DMS153 treated with DMSO at 0.1 percent for 48 hours (cell line): ENCODE data around the gene TAP1.
"Not testable (repeated sequence)": the region's sequence is repeated elsewhere in the genome, so short reads cannot be mapped to it uniquely, and the experiment has no call there.

Source experiments
- DNase-seq: peaks from one replicate; lab custom pipeline; 2025; ENCODE audit not compliant: unreplicated experiment; lab: John Stamatoyannopoulos, UW

The TAP1 gene

DNA sequence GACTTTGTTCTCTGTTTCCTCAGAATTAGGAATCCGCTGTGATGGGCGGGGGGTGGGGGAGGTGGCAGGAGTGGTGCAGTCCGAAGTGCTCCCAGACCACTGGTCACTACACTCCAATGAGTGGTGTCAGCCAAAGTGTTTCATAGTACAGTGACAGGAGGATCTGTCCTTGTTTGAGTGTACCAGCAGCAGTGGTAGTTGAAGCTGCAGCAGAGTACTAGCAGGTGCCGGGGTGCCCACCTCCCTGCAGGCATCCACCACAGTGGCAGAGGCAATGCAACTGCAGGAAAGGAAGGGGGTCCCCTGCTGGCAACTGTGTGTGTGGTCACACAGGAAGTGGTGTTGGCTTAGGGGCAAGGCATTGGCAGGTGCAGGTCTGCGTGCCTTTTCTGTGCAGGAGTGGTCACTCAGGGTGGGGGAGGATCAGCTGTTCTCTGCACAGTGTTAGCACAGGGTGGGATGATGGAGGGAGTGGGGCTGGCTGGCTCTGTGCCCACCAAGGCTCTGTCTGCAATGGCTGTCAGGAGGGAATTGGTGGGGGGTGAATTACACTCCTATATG is 46.4 kb downstream of the TAP1 start:
- DNase-seq, result no peak

GRCh38 chr6:32805404-32805803 is 48.1 kb downstream of the TAP1 start:
- not testable (repeated sequence) for DNase-seq

DNA sequence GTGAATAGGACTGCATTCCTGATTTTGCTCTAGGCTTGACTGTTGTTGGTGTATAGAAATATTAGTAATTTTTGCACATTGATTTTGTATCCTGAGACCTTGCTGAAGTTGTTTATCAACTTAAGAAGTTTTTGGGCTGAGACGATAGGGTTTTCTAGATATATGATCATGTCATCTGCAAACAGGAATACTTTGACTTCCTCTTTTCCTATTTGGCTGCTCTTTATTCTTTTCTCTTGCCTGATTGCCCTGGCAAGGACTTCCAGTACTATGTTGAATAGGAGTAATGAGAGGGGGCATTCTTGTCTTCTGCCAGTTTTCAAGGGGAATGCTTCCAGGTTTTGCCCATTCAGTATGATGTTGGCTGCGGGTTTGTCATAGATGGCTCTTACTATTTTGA is 50.1 kb downstream of the TAP1 start:
- DNase-seq, result no peak

DNA sequence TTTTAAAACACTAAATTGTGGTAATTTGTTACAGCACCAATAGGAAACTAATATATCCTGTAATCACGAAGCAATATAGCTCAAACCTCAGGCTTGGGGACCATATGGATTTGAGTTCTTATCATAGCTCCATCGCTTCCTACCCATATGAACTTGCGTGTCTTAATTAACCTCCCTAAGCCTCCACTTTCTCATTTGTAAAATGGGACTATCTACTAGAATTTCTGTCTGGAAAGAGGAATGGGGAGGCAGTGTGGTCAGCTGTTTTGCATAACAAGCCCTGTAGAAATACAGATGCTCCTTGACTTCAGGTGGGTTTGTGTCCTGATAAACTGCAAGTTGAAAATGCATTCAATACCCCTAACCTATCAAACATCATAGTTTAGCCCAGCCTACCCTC is 53.8 kb downstream of the TAP1 start:
- DNase-seq, result no peak

DNA sequence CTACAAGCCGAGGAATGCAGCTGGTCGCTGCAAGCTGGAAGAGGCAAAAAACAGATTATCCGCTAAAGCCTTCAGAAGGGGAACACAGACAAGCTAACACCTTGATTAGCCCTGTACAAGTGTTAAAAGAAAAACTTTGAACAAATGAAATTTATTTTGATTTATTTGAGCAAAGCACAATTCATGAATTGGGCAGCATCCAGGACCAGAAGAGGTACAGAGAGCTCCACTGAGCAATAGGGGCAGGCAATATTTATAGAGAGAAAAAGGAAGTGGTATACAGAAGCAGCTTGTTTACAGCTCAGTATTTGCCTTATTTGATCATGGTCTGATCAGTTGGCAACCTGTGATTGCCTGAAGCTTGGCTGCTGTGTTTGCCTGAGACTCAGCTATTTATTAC is 54.3 kb downstream of the TAP1 start:
- no peak for DNase-seq

GRCh38 chr6:32796848-32797776 is 56.4 kb downstream of the TAP1 start:
- DNase-seq, result peak; percentile 2
